IMR-90 (cell line): ENCODE measurements around the gene RYR1. TPM values are rescaled to one million over a fixed set of nuclear protein-coding genes. Genes with fewer than 3 reads are reported as not detected.

Experiments used
- ATAC-seq: fragments of 200-7000 bp; cut with Tn5 transposase; 2 replicates; pipeline ENCODE4 v1.9.1; 2020; ENCODE audit warnings: low read depth, mild to moderate bottlenecking, moderate library complexity
- BruUV-seq: library from RNA; stranded (reverse); fragments of 400-500 nt; replicated peaks from 2 replicates; lab custom pipeline; 2021; lab: Mats Ljungman, UMichigan
- CTCF ChIA-PET: fragments of 300-600 bp; formaldehyde crosslinking; extraction: SDS; loops from one replicate; lab custom pipeline; 2021; ENCODE audit warnings: antibody characterized with exemption; lab: Yijun Ruan, JAX
- POLR2A ChIA-PET: fragments of 300-600 bp; sonication (Branson Sonifier 250); formaldehyde crosslinking; loops from one replicate; lab custom pipeline; 2022; ENCODE audit warnings: antibody characterized with exemption; ENCODE audit not compliant: unreplicated experiment; lab: Charles Lee
- DNase-seq: peaks from one replicate; pipeline ENCODE4 v3.0.0; 2013
- H2AFZ ChIP-seq: replicated peaks from 2 replicates; pipeline ENCODE3; 2013; ENCODE audit warnings: low read length, mild to moderate bottlenecking; ENCODE audit not compliant: poor library complexity
- H2AK5ac ChIP-seq: 2 replicates; pipeline ENCODE4 v1.6.1; 2013; ENCODE audit warnings: low read depth, low read length, inconsistent platforms
- H2AK9ac ChIP-seq: replicated peaks from 2 replicates; pipeline ENCODE3; 2013; ENCODE audit warnings: mild to moderate bottlenecking, low read depth, low read length, moderate library complexity; ENCODE audit not compliant: poor library complexity
- H2BK120ac ChIP-seq: 2 replicates; pipeline ENCODE4 v1.6.1; 2013; ENCODE audit warnings: low read depth, low read length, inconsistent platforms
- H2BK15ac ChIP-seq: 3 replicates; pipeline ENCODE4 v1.6.1; 2013; ENCODE audit warnings: low read depth, low read length, inconsistent platforms
- H2BK20ac ChIP-seq: 2 replicates; pipeline ENCODE4 v1.6.1; 2013; ENCODE audit warnings: low read depth, mild to moderate bottlenecking, inconsistent platforms, low read length, moderate library complexity
- H2BK5ac ChIP-seq: 2 replicates; pipeline ENCODE4 v1.6.1; 2013; ENCODE audit warnings: mild to moderate bottlenecking, low read depth, low read length, inconsistent platforms; ENCODE audit not compliant: poor library complexity, severe bottlenecking
- H3K14ac ChIP-seq: replicated peaks from 2 replicates; pipeline ENCODE4 v1.6.1; 2013; ENCODE audit warnings: low read depth, low read length, inconsistent platforms
- H3K18ac ChIP-seq: 2 replicates; pipeline ENCODE4 v1.6.1; 2013; ENCODE audit warnings: low read depth, low read length, control low read depth
- H3K23ac ChIP-seq: 2 replicates; pipeline ENCODE4 v1.6.1; 2013; ENCODE audit warnings: low read depth, low read length, inconsistent platforms
- H3K27ac ChIP-seq: 2 replicates; pipeline ENCODE4 v1.5.1; 2013; ENCODE audit warnings: mild to moderate bottlenecking, control low read depth, low read length; ENCODE audit not compliant: insufficient read depth
- H3K27me3 ChIP-seq: 2 replicates; pipeline ENCODE4 v1.6.1; 2013; ENCODE audit warnings: low read length; ENCODE audit not compliant: control insufficient read depth, insufficient read depth
- H3K36me3 ChIP-seq: 2 replicates; pipeline ENCODE4 v1.6.1; 2013; ENCODE audit warnings: low read length, mixed read lengths; ENCODE audit not compliant: control insufficient read depth, insufficient read depth
- H3K4ac ChIP-seq: 2 replicates; pipeline ENCODE4 v1.6.1; 2013; ENCODE audit warnings: low read depth, low read length, inconsistent platforms
- H3K4me1 ChIP-seq: 2 replicates; pipeline ENCODE4 v1.6.1; 2013; ENCODE audit warnings: low read length, mixed read lengths; ENCODE audit not compliant: control insufficient read depth, insufficient read depth
- H3K4me2 ChIP-seq: 2 replicates; pipeline ENCODE4 v1.6.1; 2013; ENCODE audit warnings: low read depth, mild to moderate bottlenecking, control low read depth, low read length, moderate library complexity
- H3K4me3 ChIP-seq: 2 replicates; pipeline ENCODE4 v1.5.1; 2013; ENCODE audit warnings: low read depth, mild to moderate bottlenecking, control low read depth, low read length, moderate library complexity; ENCODE audit not compliant: insufficient read depth
- H3K56ac ChIP-seq: 2 replicates; pipeline ENCODE4 v1.6.1; 2013; ENCODE audit warnings: low read length, inconsistent platforms; ENCODE audit not compliant: insufficient read depth; ENCODE audit errors: extremely low read depth
- H3K79me1 ChIP-seq, 2 experiments: 2 replicates each; pipeline ENCODE4 v1.6.1; 2013; ENCODE audit warnings: low read length in 2 of 2, inconsistent platforms in 1 of 2, low read depth in 1 of 2
- H3K9ac ChIP-seq: 2 replicates; pipeline ENCODE4 v1.6.1; 2013; ENCODE audit warnings: low read depth, low read length, control low read depth
- H3K9me1 ChIP-seq: 2 replicates; pipeline ENCODE4 v1.6.1; 2013; ENCODE audit warnings: low read length, inconsistent platforms; ENCODE audit not compliant: insufficient read depth
- H3K9me3 ChIP-seq: 2 replicates; pipeline ENCODE4 v1.6.1; 2013; ENCODE audit warnings: low read length; ENCODE audit not compliant: control insufficient read depth, insufficient read depth
- H4K20me1 ChIP-seq: 2 replicates; pipeline ENCODE4 v1.6.1; 2013; ENCODE audit warnings: low read length, inconsistent platforms; ENCODE audit not compliant: insufficient read depth
- H4K5ac ChIP-seq: 2 replicates; pipeline ENCODE4 v1.6.1; 2013; ENCODE audit warnings: mild to moderate bottlenecking, low read depth, low read length, control low read depth
- H4K8ac ChIP-seq, 2 experiments: 2 replicates each; pipeline ENCODE4 v1.6.1; 2013; ENCODE audit warnings: low read depth in 2 of 2, low read length in 2 of 2, control low read depth in 1 of 2, inconsistent platforms in 1 of 2
- H4K91ac ChIP-seq: 2 replicates; pipeline ENCODE4 v1.6.1; 2013; ENCODE audit warnings: low read depth, low read length, inconsistent platforms; ENCODE audit not compliant: insufficient read depth
- BHLHE40 ChIP-seq: fragments of 150-350 bp; IDR thresholded peaks from 2 replicates; pipeline ENCODE4 v1.6.1; 2016; ENCODE audit warnings: mild to moderate bottlenecking, low read depth, low read length
- CEBPB ChIP-seq: IDR thresholded peaks from 2 replicates; pipeline ENCODE4 v1.6.1; 2012; ENCODE audit warnings: low read depth, low read length, improper control_type of control experiment
- CHD1 ChIP-seq: IDR thresholded peaks from 2 replicates; pipeline ENCODE4 v1.6.1; 2012; ENCODE audit warnings: low read depth, low read length, improper control_type of control experiment
- FOS ChIP-seq: fragments of 150-350 bp; IDR thresholded peaks from 2 replicates; pipeline ENCODE4 v1.6.1; 2016; ENCODE audit warnings: low read depth, low read length
- MAFK ChIP-seq: IDR thresholded peaks from 2 replicates; pipeline ENCODE4 v1.6.1; 2012; ENCODE audit warnings: low read depth, low read length, improper control_type of control experiment
- MXI1 ChIP-seq: IDR thresholded peaks from 2 replicates; pipeline ENCODE4 v1.6.1; 2012; ENCODE audit warnings: low read depth, mild to moderate bottlenecking, low read length, moderate library complexity, borderline replicate concordance
- NFE2L2 ChIP-seq: fragments of 150-350 bp; IDR thresholded peaks from 2 replicates; pipeline ENCODE4 v1.6.1; 2016; ENCODE audit warnings: low read depth, mild to moderate bottlenecking, low read length
- POLR2A ChIP-seq: IDR thresholded peaks from 2 replicates; pipeline ENCODE4 v1.6.1; 2012; ENCODE audit warnings: mild to moderate bottlenecking, low read depth, low read length
- RAD21 ChIP-seq: IDR thresholded peaks from 2 replicates; pipeline ENCODE4 v1.6.1; 2012; ENCODE audit warnings: low read length, improper control_type of control experiment
- RCOR1 ChIP-seq: IDR thresholded peaks from 2 replicates; pipeline ENCODE4 v1.6.1; 2012; ENCODE audit warnings: mild to moderate bottlenecking, low read length, improper control_type of control experiment; ENCODE audit not compliant: insufficient replicate concordance
- RFX5 ChIP-seq: IDR thresholded peaks from 2 replicates; pipeline ENCODE4 v1.8.0; 2012; ENCODE audit warnings: low read depth, mild to moderate bottlenecking, low read length, moderate library complexity
- SMC3 ChIP-seq: fragments of 150-350 bp; IDR thresholded peaks from 2 replicates; pipeline ENCODE4 v1.6.1; 2016; ENCODE audit warnings: low read depth, mild to moderate bottlenecking, antibody characterized with exemption, low read length, moderate library complexity
- WGBS, 2 experiments: methylation state at CpG; one replicate each; pipeline versions ENCODE4 v1.1.5 to v1.1.7; 2013; ENCODE audit warnings: missing lambda C conversion rate in 2 of 2; ENCODE audit not compliant: insufficient read length in 1 of 2; ENCODE audit errors: extremely low coverage in 2 of 2; 5-methylcytosine and 5-hydroxymethylcytosine counted together
- dilution Hi-C: fragments of 300-500 bp; cut with HindIII; formaldehyde crosslinking; loops from one replicate; pipeline ENCODE4 v1.14.3; 2018; ENCODE audit warnings: low sequenced_read_pairs; ENCODE audit not compliant: unreplicated experiment
- in situ Hi-C: fragments of 300-500 bp; cut with MboI; formaldehyde crosslinking; loops from 3 replicates; pipeline ENCODE4 v1.14.3; 2019; ENCODE audit warnings: low sequenced_read_pairs, inconsistent platforms, mixed read lengths
- intact Hi-C: fragments of 100-400 bp; cut with micrococcal nuclease; formaldehyde crosslinking; loops from 2 replicates; pipeline ENCODE4 v1.10.0; 2022
- polyA plus RNA-seq, 3 experiments: library from polyadenylated mRNA; depleted of rRNA; stranded (reverse); fragments of >200 nt; gene quantifications; 2 replicates each; pipeline ENCODE4 v1.2.3, GENCODE V29; 2012; ENCODE audit warnings: low replicate concordance in 1 of 3
- total RNA-seq: library from RNA; depleted of rRNA; stranded (reverse); fragments of >200 nt; gene quantifications from 2 replicates; pipeline ENCODE4 v1.2.3, GENCODE V29; 2012
- TF ChIP-seq, protein P1 (sequence below): fragments of 150-350 bp; IDR thresholded peaks from 2 replicates; pipeline ENCODE4 v1.6.1; 2017; ENCODE audit warnings: mild to moderate bottlenecking, antibody characterized with exemption, low read length, low read depth
- TF ChIP-seq, protein P2 (sequence below): conservative IDR thresholded peaks from 2 replicates; pipeline ENCODE4 v1.5.1; 2012; ENCODE audit warnings: mild to moderate bottlenecking, low read depth, low read length, improper control_type of control experiment

The RYR1 gene
- total and polyA plus RNA-seq, 2 of the 4 experiments (the other 2 are of a cell fraction), result not detected

DNA sequence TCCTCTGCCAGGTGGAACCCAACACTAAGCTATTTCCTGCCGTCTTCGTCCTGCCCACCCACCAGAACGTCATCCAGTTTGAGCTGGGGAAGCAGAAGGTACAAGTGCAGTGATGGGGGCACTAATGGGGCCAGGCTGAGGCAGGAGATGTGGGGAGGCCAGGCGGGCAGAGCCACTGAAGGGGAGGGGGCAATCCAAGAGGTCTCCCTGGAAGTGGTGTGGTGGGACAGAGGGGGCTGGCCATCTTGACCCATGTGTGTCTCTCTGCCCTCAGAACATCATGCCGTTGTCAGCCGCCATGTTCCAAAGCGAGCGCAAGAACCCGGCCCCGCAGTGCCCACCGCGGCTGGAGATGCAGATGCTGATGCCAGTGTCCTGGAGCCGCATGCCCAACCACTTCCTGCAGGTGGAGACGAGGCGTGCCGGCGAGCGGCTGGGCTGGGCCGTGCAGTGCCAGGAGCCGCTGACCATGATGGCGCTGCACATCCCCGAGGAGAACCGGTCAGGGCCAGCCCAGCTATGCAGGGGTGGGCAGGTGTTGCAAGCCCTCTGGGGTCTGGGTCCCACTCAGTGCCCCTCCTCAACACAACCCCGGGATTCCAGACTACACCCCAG lies 49.6 kb downstream of the RYR1 start:
- H4K91ac ChIP-seq, result no peak overlapping the region
- H2AK9ac ChIP-seq, result no peak overlapping the region
- DNase-seq (no peak), ATAC-seq (no peak)
- H2BK15ac ChIP-seq, result no peak overlapping the region
- POLR2A ChIA-PET, result no interaction called here
- no peak overlapping the region for H3K23ac ChIP-seq
- H3K4ac ChIP-seq, result no peak overlapping the region
- H4K8ac ChIP-seq, result no peak overlapping the region
- dilution Hi-C loops (no loop called here), intact Hi-C loops (no loop called here), in situ Hi-C loops (no loop called here)
- H2AFZ ChIP-seq, result no peak overlapping the region
- no peak overlapping the region for H3K56ac ChIP-seq
- no peaks in the 10 kb centered on the region for H3K9me3 ChIP-seq
- no peaks in the 10 kb centered on the region for H3K4me1 ChIP-seq
- H4K20me1 ChIP-seq, result no peaks in the 10 kb centered on the region
- TF ChIP-seq RAD21 (no peak), BHLHE40 (no peak), MAFK (no peak), CHD1 (no peak), CEBPB (no peak), RFX5 (no peak), POLR2A (no peak), FOS (no peak), MXI1 (no peak), NFE2L2 (no peak), SMC3 (no peak), RCOR1 (no peak)
- TF ChIP-seq, protein P1, sequence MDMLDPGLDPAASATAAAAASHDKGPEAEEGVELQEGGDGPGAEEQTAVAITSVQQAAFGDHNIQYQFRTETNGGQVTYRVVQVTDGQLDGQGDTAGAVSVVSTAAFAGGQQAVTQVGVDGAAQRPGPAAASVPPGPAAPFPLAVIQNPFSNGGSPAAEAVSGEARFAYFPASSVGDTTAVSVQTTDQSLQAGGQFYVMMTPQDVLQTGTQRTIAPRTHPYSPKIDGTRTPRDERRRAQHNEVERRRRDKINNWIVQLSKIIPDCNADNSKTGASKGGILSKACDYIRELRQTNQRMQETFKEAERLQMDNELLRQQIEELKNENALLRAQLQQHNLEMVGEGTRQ, result no peak
- TF ChIP-seq, protein P2, sequence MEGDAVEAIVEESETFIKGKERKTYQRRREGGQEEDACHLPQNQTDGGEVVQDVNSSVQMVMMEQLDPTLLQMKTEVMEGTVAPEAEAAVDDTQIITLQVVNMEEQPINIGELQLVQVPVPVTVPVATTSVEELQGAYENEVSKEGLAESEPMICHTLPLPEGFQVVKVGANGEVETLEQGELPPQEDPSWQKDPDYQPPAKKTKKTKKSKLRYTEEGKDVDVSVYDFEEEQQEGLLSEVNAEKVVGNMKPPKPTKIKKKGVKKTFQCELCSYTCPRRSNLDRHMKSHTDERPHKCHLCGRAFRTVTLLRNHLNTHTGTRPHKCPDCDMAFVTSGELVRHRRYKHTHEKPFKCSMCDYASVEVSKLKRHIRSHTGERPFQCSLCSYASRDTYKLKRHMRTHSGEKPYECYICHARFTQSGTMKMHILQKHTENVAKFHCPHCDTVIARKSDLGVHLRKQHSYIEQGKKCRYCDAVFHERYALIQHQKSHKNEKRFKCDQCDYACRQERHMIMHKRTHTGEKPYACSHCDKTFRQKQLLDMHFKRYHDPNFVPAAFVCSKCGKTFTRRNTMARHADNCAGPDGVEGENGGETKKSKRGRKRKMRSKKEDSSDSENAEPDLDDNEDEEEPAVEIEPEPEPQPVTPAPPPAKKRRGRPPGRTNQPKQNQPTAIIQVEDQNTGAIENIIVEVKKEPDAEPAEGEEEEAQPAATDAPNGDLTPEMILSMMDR, result no peak
- H3K4me2 ChIP-seq, result no peak overlapping the region
- H3K36me3 ChIP-seq, result no peaks in the 10 kb centered on the region
- H2BK20ac ChIP-seq, result no peak overlapping the region
- no peak overlapping the region for H2AK5ac ChIP-seq
- no peaks in the 10 kb centered on the region for H3K79me1 ChIP-seq
- no peak overlapping the region for H2BK120ac ChIP-seq
- no peak overlapping the region for H3K9ac ChIP-seq
- H3K4me3 ChIP-seq, result no peak overlapping the region
- no peak overlapping the region for H3K18ac ChIP-seq
- H3K14ac ChIP-seq, result no peak overlapping the region
- CTCF ChIA-PET, result no interaction called here
- no peak overlapping the region for H2BK5ac ChIP-seq
- H3K9me1 ChIP-seq, result no peaks in the 10 kb centered on the region
- H3K27ac ChIP-seq, result no peak overlapping the region
- BruUV-seq, result no TSS peak
- H3K27me3 ChIP-seq, result no peaks in the 10 kb centered on the region
- H4K5ac ChIP-seq, result no peak overlapping the region
- WGBS, 2 experiments, result 94% methylated on average over 10 of the region's 24 CpGs; no CpG with 5 or more reads in 1 of the 2 experiments
